Duodenal mucosa (tissue), 2 donors: ENCODE data around the gene SLC34A1.
A peak's percentile ranks its signal among the peaks of the same experiment; 100 is the strongest.

Experiments
- H3K27ac ChIP-seq: one replicate; pipeline ENCODE4 v1.7.0; 2013; ENCODE audit warnings: low read depth, low read length
- H3K27me3 ChIP-seq, 2 donors: one replicate each; pipeline ENCODE4 v1.7.0; 2013; ENCODE audit warnings: low read length in 2 of 2, control low read depth in 1 of 2; ENCODE audit not compliant: insufficient read depth in 2 of 2, control insufficient read depth in 1 of 2
- H3K36me3 ChIP-seq, 2 donors: one replicate each; pipeline ENCODE4 v1.7.0; 2013; ENCODE audit warnings: low read length in 2 of 2, control low read depth in 1 of 2; ENCODE audit not compliant: insufficient read depth in 2 of 2, control insufficient read depth in 1 of 2
- H3K4me1 ChIP-seq, 2 donors: one replicate each; pipeline ENCODE4 v1.7.0; 2013; ENCODE audit warnings: low read length in 2 of 2, control low read depth in 1 of 2; ENCODE audit not compliant: insufficient read depth in 2 of 2, control insufficient read depth in 1 of 2
- H3K4me3 ChIP-seq, 2 donors: one replicate each; pipeline ENCODE4 v1.7.0; 2013; ENCODE audit warnings: low read length in 2 of 2, low read depth in 1 of 2
- H3K9ac ChIP-seq, 2 donors: one replicate each; pipeline ENCODE4 v1.7.0; 2013; ENCODE audit warnings: low read length in 2 of 2, low read depth in 1 of 2
- H3K9me3 ChIP-seq, 2 donors: one replicate each; pipeline ENCODE4 v1.7.0; 2013; ENCODE audit warnings: low read length in 2 of 2, control low read depth in 1 of 2; ENCODE audit not compliant: control insufficient read depth in 1 of 2

The SLC34A1 gene

GRCh38 chr5:177361418-177362291, 22.6 kb upstream of the SLC34A1 start:
- H3K4me3 ChIP-seq = no peak overlapping the region
- peak overlapping the region; percentile 35 to 47 for H3K9ac ChIP-seq
- H3K36me3 ChIP-seq = no peaks in the 10 kb centered on the region
- H3K27me3 ChIP-seq = no peaks in the 10 kb centered on the region
- no peaks in the 10 kb centered on the region for H3K9me3 ChIP-seq
- peaks cover 62 to 83% of the 10 kb centered on the region in 2 donors for H3K4me1 ChIP-seq
- H3K27ac ChIP-seq = peak overlapping the region; percentile 15

- Histone ChIP-seq H3K27ac (peak overlapping the region; percentile 15), H3K36me3 (no peaks in the 10 kb centered on the region), H3K4me3 (peak overlapping the region; percentile 60 to 78), H3K27me3 (no peaks in the 10 kb centered on the region), H3K9ac (peak overlapping the region; percentile 35 to 47), H3K9me3 (no peaks in the 10 kb centered on the region), H3K4me1 (peaks cover 57 to 78% of the 10 kb centered on the region in 2 donors)
Observed at GRCh38 chr5:177362292-177362609, 22.0 kb upstream of the SLC34A1 start.

- H3K9ac ChIP-seq = peak overlapping the region; percentile 47 to 74
- H3K4me3 ChIP-seq = peak overlapping the region; percentile 60 to 78
- H3K27me3 ChIP-seq = no peaks in the 10 kb centered on the region
- peaks cover 53 to 79% of the 10 kb centered on the region in 2 donors for H3K4me1 ChIP-seq
- no peaks in the 10 kb centered on the region for H3K9me3 ChIP-seq
- H3K27ac ChIP-seq = peak overlapping the region; percentile 10
- no peaks in the 10 kb centered on the region for H3K36me3 ChIP-seq
Observed at GRCh38 chr5:177362610-177363507, 21.4 kb upstream of the SLC34A1 start.

DNA sequence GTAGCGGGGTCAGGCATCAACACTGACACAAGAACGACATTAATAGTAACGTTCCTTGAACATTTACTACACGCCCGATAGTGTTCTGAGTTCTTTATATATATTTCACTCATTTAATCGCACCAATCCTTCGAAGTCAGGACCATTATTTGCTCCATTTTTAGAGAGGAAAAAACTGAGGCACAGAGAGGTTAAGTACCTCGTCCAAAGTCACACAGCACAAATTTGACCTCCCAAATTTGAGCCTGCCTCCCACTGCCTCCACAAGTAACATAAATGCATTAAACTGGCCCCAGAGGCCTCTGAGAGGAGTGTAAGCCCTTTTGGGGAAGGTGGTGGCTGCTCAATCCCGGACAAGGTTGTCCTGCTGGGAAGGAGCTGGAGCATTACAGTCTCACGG, 20.7 kb upstream of the SLC34A1 start:
- H3K36me3 ChIP-seq = peaks cover 0 to 6% of the 10 kb centered on the region in 2 donors
- no peaks in the 10 kb centered on the region for H3K9me3 ChIP-seq
- no peak overlapping the region for H3K27ac ChIP-seq
- H3K9ac ChIP-seq = no peak overlapping the region
- H3K27me3 ChIP-seq = no peaks in the 10 kb centered on the region
- peaks cover 53 to 80% of the 10 kb centered on the region in 2 donors for H3K4me1 ChIP-seq
- peak overlapping the region; percentile 60 to 78 for H3K4me3 ChIP-seq

DNA sequence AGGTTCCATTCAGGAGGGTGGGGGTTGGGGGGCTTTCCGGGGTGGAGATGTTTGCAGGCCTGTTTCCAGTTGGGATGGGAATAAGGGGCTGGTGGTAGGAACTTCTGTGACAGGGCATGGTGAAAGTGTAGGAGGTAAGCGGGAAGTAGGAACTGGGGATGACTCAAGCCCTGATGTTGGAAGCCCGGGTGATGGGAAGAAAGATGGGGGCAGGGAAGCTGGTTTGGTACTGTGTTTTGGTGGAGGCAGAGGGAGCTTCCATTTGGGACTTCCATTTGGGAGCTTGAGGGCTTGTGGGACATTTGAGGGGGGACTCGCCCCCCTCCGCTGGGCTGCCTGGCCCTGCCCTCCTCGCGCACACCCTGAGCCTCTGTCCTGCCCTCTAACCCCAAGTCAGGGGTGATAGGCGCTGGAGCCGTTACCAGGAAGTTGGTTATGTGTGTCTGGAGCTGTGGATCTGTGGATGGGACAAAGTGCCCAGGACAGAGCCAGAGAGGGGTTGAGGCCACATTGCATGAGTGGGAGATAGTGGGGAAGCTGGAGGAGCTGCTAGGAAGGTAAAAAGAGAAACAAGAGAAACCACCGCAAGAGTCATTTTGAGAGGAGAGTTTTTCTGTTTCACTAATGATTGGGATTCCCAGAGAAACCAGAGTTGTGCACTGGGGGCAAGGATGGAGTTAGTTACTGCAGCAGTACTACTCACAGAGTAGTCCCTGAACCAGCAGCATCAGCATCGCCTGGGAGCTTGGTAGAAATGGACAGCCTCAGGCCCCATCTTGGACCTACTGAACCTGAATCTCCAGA, 19.9 kb upstream of the SLC34A1 start:
- no peak overlapping the region for H3K4me3 ChIP-seq
- H3K9me3 ChIP-seq = no peaks in the 10 kb centered on the region
- no peak overlapping the region for H3K9ac ChIP-seq
- no peak overlapping the region for H3K27ac ChIP-seq
- H3K4me1 ChIP-seq = peaks cover 57 to 80% of the 10 kb centered on the region in 2 donors
- peaks cover 0 to 7% of the 10 kb centered on the region in 2 donors for H3K36me3 ChIP-seq
- no peaks in the 10 kb centered on the region for H3K27me3 ChIP-seq

GRCh38 chr5:177365845-177366527, 18.2 kb upstream of the SLC34A1 start:
- Histone ChIP-seq H3K4me1 (peaks cover 62 to 79% of the 10 kb centered on the region in 2 donors), H3K36me3 (peaks cover 0 to 7% of the 10 kb centered on the region in 2 donors), H3K9ac (peak overlapping the region; percentile 32 to 71), H3K4me3 (peak overlapping the region in 1 of 2 donors; percentile 74), H3K9me3 (no peaks in the 10 kb centered on the region), H3K27ac (peak overlapping the region; percentile 81), H3K27me3 (no peaks in the 10 kb centered on the region)

DNA sequence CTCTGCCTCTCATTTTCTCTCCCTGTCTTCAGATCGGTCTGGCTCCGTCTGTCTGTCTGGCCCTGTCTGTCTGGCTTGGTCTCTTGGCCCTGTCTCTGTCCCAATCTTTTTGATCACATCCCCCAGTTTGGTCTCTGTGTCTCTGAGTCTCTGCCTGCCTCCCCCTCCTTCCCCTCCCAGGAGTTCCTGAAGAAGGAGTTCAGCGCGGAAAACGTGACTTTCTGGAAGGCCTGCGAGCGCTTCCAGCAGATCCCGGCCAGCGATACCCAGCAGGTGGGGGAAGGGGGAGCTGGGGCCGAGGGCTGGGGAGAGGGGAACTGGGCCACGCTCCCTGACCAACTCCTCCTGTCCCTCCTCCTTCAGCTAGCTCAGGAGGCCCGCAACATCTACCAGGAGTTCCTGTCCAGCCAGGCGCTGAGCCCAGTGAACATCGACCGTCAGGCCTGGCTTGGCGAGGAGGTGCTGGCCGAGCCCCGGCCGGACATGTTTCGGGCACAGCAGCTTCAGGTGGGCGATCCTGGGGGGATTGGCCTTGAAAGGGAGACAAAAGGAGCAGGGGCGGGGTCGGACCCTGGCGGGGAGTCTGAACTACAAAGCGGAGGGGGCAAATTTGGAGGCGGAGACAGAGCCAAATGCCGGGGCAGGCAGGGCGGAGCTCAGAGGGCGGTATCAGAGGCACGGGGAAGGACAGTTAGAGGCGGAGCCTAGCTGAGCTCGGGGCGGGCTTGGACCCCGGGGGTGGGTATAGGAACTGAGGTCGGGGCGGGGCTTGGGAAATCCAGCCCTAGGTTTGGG, 17.5 kb upstream of the SLC34A1 start:
- H3K4me3 ChIP-seq = peak overlapping the region; percentile 70 to 74
- no peaks in the 10 kb centered on the region for H3K27me3 ChIP-seq
- H3K36me3 ChIP-seq = peaks cover 0 to 7% of the 10 kb centered on the region in 2 donors
- no peaks in the 10 kb centered on the region for H3K9me3 ChIP-seq
- peaks cover 67 to 78% of the 10 kb centered on the region in 2 donors for H3K4me1 ChIP-seq
- peak overlapping the region; percentile 71 to 79 for H3K9ac ChIP-seq
- peak overlapping the region; percentile 81 for H3K27ac ChIP-seq

GRCh38 chr5:177367323-177367848, 16.8 kb upstream of the SLC34A1 start:
- peak overlapping the region; percentile 70 to 74 for H3K4me3 ChIP-seq
- peaks cover 67 to 76% of the 10 kb centered on the region in 2 donors for H3K4me1 ChIP-seq
- H3K27ac ChIP-seq = no peak overlapping the region
- H3K36me3 ChIP-seq = peaks cover 0 to 7% of the 10 kb centered on the region in 2 donors
- H3K9me3 ChIP-seq = no peaks in the 10 kb centered on the region
- no peaks in the 10 kb centered on the region for H3K27me3 ChIP-seq
- H3K9ac ChIP-seq = peak overlapping the region in 1 of 2 donors; percentile 71
